ENCODE measurements around the gene ISCA2. TPM values are rescaled to one million over a fixed set of nuclear protein-coding genes. Genes with fewer than 3 reads are reported as not detected.

ISCA2 gene
- total and polyA plus RNA-seq, 4 donors: 19.7 to 24.7 (median 21.5) TPM

DNA sequence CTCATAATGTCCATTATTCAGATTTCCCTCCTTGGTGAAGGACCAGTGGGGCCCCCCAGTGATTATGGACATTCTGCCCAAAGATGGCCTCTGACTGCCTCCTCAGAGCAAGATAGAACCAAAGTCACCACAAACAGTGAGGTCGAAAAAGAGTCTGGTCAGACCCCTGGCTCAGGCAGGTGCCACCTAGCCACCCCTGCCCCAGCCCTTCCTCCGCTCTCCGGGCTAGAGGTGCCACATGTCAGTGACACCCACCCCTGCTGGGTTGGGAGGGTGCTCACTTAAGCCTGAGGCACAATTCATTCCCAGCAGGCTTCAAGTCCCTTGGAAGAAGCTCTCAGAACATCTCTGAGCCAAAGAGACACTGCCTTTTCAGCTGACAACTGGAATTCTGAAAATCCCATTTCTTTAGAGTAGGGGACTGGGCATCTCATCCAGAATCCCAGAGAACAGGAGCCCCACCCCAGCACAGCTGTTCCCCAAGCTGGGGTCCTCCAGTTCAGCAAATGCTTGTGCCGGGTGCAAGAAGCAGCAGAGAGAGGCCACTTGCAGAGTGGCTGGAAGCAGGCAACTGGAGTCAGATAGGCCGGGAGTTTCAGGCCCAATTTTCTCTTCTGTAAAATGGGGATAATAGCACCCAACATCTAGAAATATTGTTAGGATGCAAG is 50.3 kb downstream of the ISCA2 start:
- no peak overlapping the region for H3K4me3 ChIP-seq
- no peak overlapping the region for H3K9ac ChIP-seq (ENCODE audit: insufficient read depth in 1 of 2, low read length in 2 of 2)
- ATAC-seq (ENCODE audit: insufficient read depth, low FRiP score) (no peak), DNase-seq (no peak)
- no peaks in the 10 kb centered on the region for H3K9me3 ChIP-seq (ENCODE audit: control insufficient read depth in 4 of 4, insufficient read depth in 3 of 4, low read length in 3 of 4)
- no peaks in the 10 kb centered on the region for H3K36me3 ChIP-seq (ENCODE audit: control insufficient read depth in 4 of 4, insufficient read depth in 4 of 4, low read length in 4 of 4)
- H3K4me1 ChIP-seq (ENCODE audit: control insufficient read depth in 5 of 5, insufficient read depth in 5 of 5, low read length in 5 of 5): peaks cover 0 to 21% (median 6%) of the 10 kb centered on the region in 5 donors
- H3K27me3 ChIP-seq (ENCODE audit: control insufficient read depth in 3 of 3, insufficient read depth in 3 of 3, low read length in 2 of 3): no peaks in the 10 kb centered on the region
- WGBS, 2 donors: 93 to 96% methylated on average over 5 of the region's 5 CpGs
- H3K27ac ChIP-seq (ENCODE audit: low read depth in 1 of 2, low read length in 1 of 2): no peak overlapping the region
- no peak for TF ChIP-seq CTCF (IDR thresholded peaks at IDR 0.05; ENCODE audit: control extremely low read depth, extremely low read depth)

GRCh38 chr14:74545386-74545785 is 51.8 kb downstream of the ISCA2 start:
- peaks cover 0 to 26% (median 10%) of the 10 kb centered on the region in 5 donors for H3K4me1 ChIP-seq (ENCODE audit: control insufficient read depth in 5 of 5, insufficient read depth in 5 of 5, low read length in 5 of 5)
- 81 to 89% methylated on average over 4 of the region's 4 CpGs for WGBS, 2 donors
- no peak overlapping the region for H3K4me3 ChIP-seq
- no peaks in the 10 kb centered on the region for H3K27me3 ChIP-seq (ENCODE audit: control insufficient read depth in 3 of 3, insufficient read depth in 3 of 3, low read length in 2 of 3)
- TF ChIP-seq CTCF (IDR thresholded peaks at IDR 0.05; ENCODE audit: control extremely low read depth, extremely low read depth): no peak
- H3K36me3 ChIP-seq (ENCODE audit: control insufficient read depth in 4 of 4, insufficient read depth in 4 of 4, low read length in 4 of 4): no peaks in the 10 kb centered on the region
- H3K9me3 ChIP-seq (ENCODE audit: control insufficient read depth in 4 of 4, insufficient read depth in 3 of 4, low read length in 3 of 4): no peaks in the 10 kb centered on the region
- ATAC-seq (ENCODE audit: insufficient read depth, low FRiP score) (no peak), DNase-seq (no peak)
- no peak overlapping the region for H3K27ac ChIP-seq (ENCODE audit: low read depth in 1 of 2, low read length in 1 of 2)
- H3K9ac ChIP-seq (ENCODE audit: insufficient read depth in 1 of 2, low read length in 2 of 2): no peak overlapping the region

DNA sequence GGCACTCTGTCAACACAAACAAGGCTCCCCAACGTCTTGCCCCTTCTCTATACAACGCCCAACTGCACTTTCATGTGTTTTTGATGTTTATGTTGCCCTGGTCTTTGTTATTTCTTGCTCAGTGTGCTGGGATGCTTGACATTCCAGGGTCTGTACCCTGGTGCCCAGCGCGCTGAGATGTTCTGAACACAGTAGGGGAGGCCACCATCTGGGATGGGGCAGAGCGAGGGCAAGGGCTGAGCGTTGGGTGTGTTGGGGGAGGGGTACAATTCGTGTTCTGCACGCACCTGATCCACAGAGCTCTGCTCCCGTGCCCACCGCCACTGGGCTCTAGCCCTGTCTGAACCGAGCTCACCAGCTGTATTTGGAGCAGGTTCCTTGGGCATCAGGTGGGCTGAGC is 52.9 kb downstream of the ISCA2 start:
- Histone ChIP-seq H3K9me3 (ENCODE audit: control insufficient read depth in 4 of 4, insufficient read depth in 3 of 4, low read length in 3 of 4) (no peaks in the 10 kb centered on the region), H3K9ac (ENCODE audit: insufficient read depth in 1 of 2, low read length in 2 of 2) (no peak overlapping the region), H3K36me3 (ENCODE audit: control insufficient read depth in 4 of 4, insufficient read depth in 4 of 4, low read length in 4 of 4) (no peaks in the 10 kb centered on the region), H3K27me3 (ENCODE audit: control insufficient read depth in 3 of 3, insufficient read depth in 3 of 3, low read length in 2 of 3) (no peaks in the 10 kb centered on the region), H3K27ac (ENCODE audit: low read depth in 1 of 2, low read length in 1 of 2) (no peak overlapping the region), H3K4me1 (ENCODE audit: control insufficient read depth in 5 of 5, insufficient read depth in 5 of 5, low read length in 5 of 5) (peaks cover 0 to 31% (median 10%) of the 10 kb centered on the region in 5 donors), H3K4me3 (no peak overlapping the region)
- ATAC-seq (ENCODE audit: insufficient read depth, low FRiP score): no peak
- DNase-seq: no peak
- 71 to 79% methylated on average over 11 of the region's 11 CpGs for whole genome bisulfite sequencing, 2 donors
- TF ChIP-seq CTCF (IDR thresholded peaks at IDR 0.05; ENCODE audit: control extremely low read depth, extremely low read depth): no peak

Other genes with a start within 250 kb of the ISCA2 start
- 10 to 100 TPM; 43.9 to 72.7 TPM for gene ABCD4, start 190.8 kb upstream of the ISCA2 start, total RNA-seq
- gene ABCD4, start 190.8 kb upstream of the ISCA2 start, polyA plus RNA-seq: 10 to 100 TPM; 25.7 to 42.3 TPM
- gene VRTN, start 145.3 kb upstream of the ISCA2 start, total RNA-seq: under 1 TPM in 1 of 2 donors, not detected in 1; 0.06 TPM
- not detected for gene VRTN, start 145.3 kb upstream of the ISCA2 start, polyA plus RNA-seq
- gene SYNDIG1L, start 67.6 kb upstream of the ISCA2 start, total RNA-seq: 1 to 10 TPM in 1 of 2 donors, under 1 TPM in 1; 0.74 to 1.1 TPM
- gene SYNDIG1L, start 67.6 kb upstream of the ISCA2 start, polyA plus RNA-seq: 1 to 10 TPM in 1 of 2 donors, under 1 TPM in 1; 0.39 to 1.2 TPM
- gene NPC2, start 460 bp upstream of the ISCA2 start, total RNA-seq: 1,000 to 10,000 TPM in 1 of 2 donors, 100 to 1,000 TPM in 1; 922 to 1,175 TPM
- 1,000 to 10,000 TPM; 1,205 to 1,539 TPM for gene NPC2, start 460 bp upstream of the ISCA2 start, polyA plus RNA-seq
- 10 to 100 TPM; 33.4 to 78.4 TPM for gene LTBP2, start 118.5 kb downstream of the ISCA2 start, total RNA-seq
- gene LTBP2, start 118.5 kb downstream of the ISCA2 start, polyA plus RNA-seq: 10 to 100 TPM; 13.2 to 18.2 TPM
- 10 to 100 TPM; 27.6 to 41.6 TPM for gene AREL1, start 219.3 kb downstream of the ISCA2 start, total RNA-seq
- 10 to 100 TPM; 10.5 to 20.0 TPM for gene AREL1, start 219.3 kb downstream of the ISCA2 start, polyA plus RNA-seq
- gene FCF1, start 219.4 kb downstream of the ISCA2 start, total RNA-seq: 10 to 100 TPM; 39.2 to 41.2 TPM
- gene FCF1, start 219.4 kb downstream of the ISCA2 start, polyA plus RNA-seq: 10 to 100 TPM in 1 of 2 donors, 1 to 10 TPM in 1; 7.6 to 37.9 TPM

Data from lung (tissue), 12 donors.